HepG2 (cell line): ENCODE data around the gene HOXD1. TPM values are rescaled to one million over a fixed set of nuclear protein-coding genes. Genes with fewer than 3 reads are reported as not detected.

Experiments
- GATA4 ChIP-seq: sonication (generic); IDR thresholded peaks from 2 replicates; pipeline ENCODE4 v1.6.1; 2016; ENCODE audit warnings: antibody characterized with exemption, low read depth, borderline replicate concordance
- HBP1 ChIP-seq: IDR thresholded peaks from 2 replicates; pipeline ENCODE4 v1.6.1; 2016; ENCODE audit warnings: low read depth, control low read depth
- HOMEZ ChIP-seq: IDR thresholded peaks from 2 replicates; pipeline ENCODE4 v1.6.1; 2016; ENCODE audit warnings: low read depth
- SMAD9 ChIP-seq: sonication (generic); formaldehyde crosslinking; IDR thresholded peaks from 2 replicates; pipeline ENCODE4 v1.5.1; 2020; ENCODE audit warnings: mild to moderate bottlenecking, missing genetic modification reagents
- SMARCE1 ChIP-seq: fragments of 450-650 bp; IDR thresholded peaks from 2 replicates; pipeline ENCODE4 v1.6.1; 2017; ENCODE audit warnings: borderline replicate concordance
- TSC22D2 ChIP-seq: sonication (generic); formaldehyde crosslinking; IDR thresholded peaks from 2 replicates; pipeline ENCODE4 v1.5.1; 2020; ENCODE audit warnings: missing genetic modification reagents, mild to moderate bottlenecking, borderline replicate concordance
- ZNF207 ChIP-seq: fragments of 450-650 bp; IDR thresholded peaks from 2 replicates; pipeline ENCODE4 v1.6.1; 2016; ENCODE audit warnings: antibody characterized with exemption, borderline replicate concordance
- ZNF383 ChIP-seq: sonication (generic); formaldehyde crosslinking; IDR thresholded peaks from 2 replicates; pipeline ENCODE4 v1.4.0; 2020; ENCODE audit warnings: missing genetic modification reagents, mild to moderate bottlenecking, borderline replicate concordance
- ZNF407 ChIP-seq: sonication (generic); formaldehyde crosslinking; IDR thresholded peaks from one replicate; pipeline ENCODE4 v1.5.1; 2020; ENCODE audit warnings: mild to moderate bottlenecking, missing genetic modification reagents; ENCODE audit errors: not compliant biosample characterization
- ZNF512B ChIP-seq: sonication (generic); formaldehyde crosslinking; IDR thresholded peaks from 2 replicates; pipeline ENCODE4 v1.5.1; 2020; ENCODE audit warnings: missing genetic modification reagents, mild to moderate bottlenecking, borderline replicate concordance
- ZNF572 ChIP-seq: sonication (generic); formaldehyde crosslinking; IDR thresholded peaks from 2 replicates; pipeline ENCODE4 v1.5.1; 2020; ENCODE audit warnings: mild to moderate bottlenecking, missing genetic modification reagents
- ZNF576 ChIP-seq: sonication (generic); formaldehyde crosslinking; IDR thresholded peaks from 2 replicates; pipeline ENCODE4 v1.4.0; 2020; ENCODE audit warnings: mild to moderate bottlenecking, missing genetic modification reagents
- ZNF878 ChIP-seq: sonication (generic); formaldehyde crosslinking; IDR thresholded peaks from 2 replicates; pipeline ENCODE4 v1.8.1; 2023; ENCODE audit warnings: mild to moderate bottlenecking, missing genetic modification reagents, moderate library complexity
- polyA plus RNA-seq, 8 experiments: library from polyadenylated mRNA; depleted of rRNA in 3 of 8; stranded (reverse) in 7 of 8; unstranded in 1 of 8; fragments of >200 nt; fragmentation: Illumina TruSeq in 4 of 8; extraction: Trizol in 4 of 8; gene quantifications; 2 replicates each; pipeline versions ENCODE4 v1.2.1 to v1.2.3, GENCODE V29; 2011 to 2016; ENCODE audit warnings: low read depth in 4 of 8, missing spikeins in 1 of 8, mixed read lengths in 1 of 8; ENCODE audit not compliant: insufficient read depth in 1 of 8
- total RNA-seq, 5 experiments: library from RNA; depleted of rRNA; stranded (reverse); fragments of >200 nt; fragmentation: Illumina TruSeq; extraction: Trizol; gene quantifications; 2 replicates each; pipeline ENCODE4 v1.2.3, GENCODE V29; 2016; ENCODE audit warnings: low read depth in 1 of 5

Gene HOXD1
- total and polyA plus RNA-seq, 2 of the 13 experiments (the other 11 are each of a cell fraction or from before 2014, with no cell fraction given) = 10.0 to 22.3 TPM

GRCh38 chr2:176172895-176173566, 15.4 kb upstream of the HOXD1 start (continued):
- TF ChIP-seq TSC22D2 (CRISPR knock-in tag) (no peak), ZNF207 (no peak), ZNF878 (no peak), GATA4 (peak; percentile 46; the same call in 1 of the 2 replicates), ZNF407 (CRISPR knock-in tag) (no peak), HBP1 (CRISPR knock-in tag) (no peak), ZNF572 (no peak), ZNF383 (CRISPR knock-in tag) (no peak), ZNF576 (no peak), HOMEZ (CRISPR knock-in tag) (peak; percentile 46; the same call in 1 of the 2 replicates), SMAD9 (CRISPR knock-in tag) (no peak), ZNF512B (CRISPR knock-in tag) (no peak), SMARCE1 (no peak)
